A549 (cell line): ENCODE measurements around the gene PCGF3.
"Not testable (repeated sequence)": the region's sequence is repeated elsewhere in the genome, so short reads cannot be mapped to it uniquely, and the experiment has no call there.

Experiments
- CTCF ChIP-seq: fragments of >200 bp; sonication (Bioruptor Twin); formaldehyde crosslinking; IDR thresholded peaks from 3 replicates; pipeline ENCODE4 v1.5.1; 2016
- EP300 ChIP-seq, 2 experiments: fragments of >200 bp; sonication (Bioruptor Twin); formaldehyde crosslinking; IDR thresholded peaks; 2 replicates in 1 of 2; 3 replicates in 1 of 2; pipeline ENCODE4 v1.6.1; 2016 to 2017
- POLR2A ChIP-seq: IDR thresholded peaks from 2 replicates; pipeline ENCODE4 v1.6.1; 2012; ENCODE audit warnings: mild to moderate bottlenecking, low read length
- RAD21 ChIP-seq, 2 experiments: fragments of >200 bp in 1 of 2; sonication (Bioruptor Twin) in 1 of 2; formaldehyde crosslinking in 1 of 2; IDR thresholded peaks in 1 of 2; conservative IDR thresholded peaks in 1 of 2; 2 replicates in 1 of 2; 3 replicates in 1 of 2; pipeline ENCODE4 v1.6.1; 2012 to 2018; ENCODE audit warnings: inconsistent platforms in 1 of 2
- USF2 ChIP-seq: fragments of 450-650 bp; IDR thresholded peaks from 2 replicates; pipeline ENCODE4 v1.6.1; 2014; ENCODE audit warnings: antibody characterized with exemption

DNA sequence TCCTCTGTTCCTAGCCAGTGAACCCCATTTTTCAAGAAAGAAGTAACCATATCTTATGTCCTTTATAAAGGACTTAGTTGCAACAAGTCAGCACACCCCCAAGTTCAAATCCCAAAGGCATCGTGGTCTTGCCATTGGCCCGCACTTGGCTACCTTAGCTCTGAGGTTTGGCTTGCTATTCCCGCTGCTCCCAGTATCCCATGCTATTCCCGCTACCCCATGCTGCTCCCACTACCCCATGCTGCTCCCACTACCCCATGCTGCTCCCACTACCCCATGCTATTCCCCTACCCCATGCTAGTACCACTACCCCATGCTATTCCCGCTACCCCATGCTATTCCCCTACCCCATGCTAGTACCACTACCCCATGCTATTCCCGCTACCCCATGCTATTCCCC is 37.4 kb upstream of the PCGF3 start:
- not testable (repeated sequence) for TF ChIP-seq USF2; EP300 (IDR thresholded peaks at IDR 0.05); CTCF; RAD21 (conservative IDR thresholded peaks at IDR 0.05 in 1 of 2, IDR thresholded peaks at IDR 0.05 in 1 of 2); POLR2A
